H7 (cell line): ENCODE data around the gene TFIP11. TPM values are rescaled to one million over a fixed set of nuclear protein-coding genes. Genes with fewer than 3 reads are reported as not detected.

ENCODE experiments used
- DNase-seq: peaks from one replicate; pipeline ENCODE4 v3.0.0; 2012
- H3K27me3 ChIP-seq: 2 replicates; pipeline ENCODE4 v1.6.0; 2011; ENCODE audit warnings: mild to moderate bottlenecking, low read length; ENCODE audit not compliant: control insufficient read depth, insufficient read depth
- H3K36me3 ChIP-seq: replicated peaks from 2 replicates; pipeline ENCODE4 v1.5.1; 2011; ENCODE audit warnings: low read length; ENCODE audit not compliant: control insufficient read depth, insufficient read depth
- H3K4me3 ChIP-seq: 2 replicates; pipeline ENCODE4 v1.5.1; 2011; ENCODE audit warnings: low read depth, mild to moderate bottlenecking, control low read depth, low read length, moderate library complexity; ENCODE audit not compliant: insufficient read depth
- total RNA-seq: library from RNA; depleted of rRNA; stranded (reverse); fragments of >200 nt; shearing (Covaris generic); gene quantifications from 2 replicates; pipeline ENCODE4 v1.2.3, GENCODE V29; 2014

TFIP11 gene
- total RNA-seq, 1 experiment from 2014 or later: 22.2 TPM

- DNase-seq: no peak
- H3K4me3 ChIP-seq: no peak overlapping the region
- peaks cover 8% of the 10 kb centered on the region; the same call in 1 of the 2 replicates for H3K36me3 ChIP-seq
- no peaks in the 10 kb centered on the region for H3K27me3 ChIP-seq
These were observed 30.1 kb downstream of the TFIP11 start for GRCh38 chr22:26482161-26482560.

- H3K36me3 ChIP-seq: peaks cover 11% of the 10 kb centered on the region
- no peak overlapping the region for H3K4me3 ChIP-seq
- no peak for DNase-seq
- H3K27me3 ChIP-seq: no peaks in the 10 kb centered on the region
These were observed 30.6 kb downstream of the TFIP11 start for GRCh38 chr22:26481694-26482093.

GRCh38 chr22:26481112-26481693 is 31.1 kb downstream of the TFIP11 start:
- peaks cover 14% of the 10 kb centered on the region for H3K36me3 ChIP-seq

GRCh38 chr22:26480611-26480932 is 31.7 kb downstream of the TFIP11 start:
- no peak for DNase-seq
- Histone ChIP-seq H3K36me3 (peaks cover 17% of the 10 kb centered on the region), H3K4me3 (no peak overlapping the region), H3K27me3 (no peaks in the 10 kb centered on the region)

More at GRCh38 chr22:26481112-26481693, 31.1 kb downstream of the TFIP11 start:
- DNase-seq: no peak
- no peaks in the 10 kb centered on the region for H3K27me3 ChIP-seq
- H3K4me3 ChIP-seq: no peak overlapping the region

- Histone ChIP-seq H3K36me3 (peaks cover 17% of the 10 kb centered on the region), H3K27me3 (no peaks in the 10 kb centered on the region), H3K4me3 (no peak overlapping the region; the same call in 1 of the 2 replicates)
- no peak for DNase-seq
These were observed 32.3 kb downstream of the TFIP11 start for GRCh38 chr22:26479792-26480610.

GRCh38 chr22:26479043-26479791 is 33.1 kb downstream of the TFIP11 start:
- Histone ChIP-seq H3K4me3 (no peak overlapping the region; the same call in 1 of the 2 replicates), H3K36me3 (peaks cover 17% of the 10 kb centered on the region)
- DNase-seq: no peak

GRCh38 chr22:26477341-26477731 is 34.9 kb downstream of the TFIP11 start:
- Histone ChIP-seq H3K27me3 (no peaks in the 10 kb centered on the region), H3K36me3 (peaks cover 22% of the 10 kb centered on the region), H3K4me3 (no peak overlapping the region)
- no peak for DNase-seq

More at GRCh38 chr22:26479043-26479791, 33.1 kb downstream of the TFIP11 start:
- no peaks in the 10 kb centered on the region for H3K27me3 ChIP-seq

- no peaks in the 10 kb centered on the region for H3K27me3 ChIP-seq
- H3K36me3 ChIP-seq: peaks cover 23% of the 10 kb centered on the region
- no peak for DNase-seq
- no peak overlapping the region for H3K4me3 ChIP-seq
These were observed 35.5 kb downstream of the TFIP11 start for GRCh38 chr22:26476705-26477340.

GRCh38 chr22:26474682-26475081 is 37.6 kb downstream of the TFIP11 start:
- DNase-seq: no peak
- H3K27me3 ChIP-seq: no peaks in the 10 kb centered on the region
- H3K4me3 ChIP-seq: no peak overlapping the region
- H3K36me3 ChIP-seq: peaks cover 36% of the 10 kb centered on the region

- H3K4me3 ChIP-seq: no peak overlapping the region
- peaks cover 39% of the 10 kb centered on the region for H3K36me3 ChIP-seq
- no peaks in the 10 kb centered on the region for H3K27me3 ChIP-seq
- no peak for DNase-seq
These were observed 40.8 kb downstream of the TFIP11 start for GRCh38 chr22:26471522-26471921.

GRCh38 chr22:26470807-26471206 is 41.5 kb downstream of the TFIP11 start:
- H3K27me3 ChIP-seq: no peaks in the 10 kb centered on the region
- H3K4me3 ChIP-seq: no peak overlapping the region
- H3K36me3 ChIP-seq: peaks cover 42% of the 10 kb centered on the region
- DNase-seq: no peak

- Histone ChIP-seq H3K27me3 (no peaks in the 10 kb centered on the region), H3K36me3 (peaks cover 60% of the 10 kb centered on the region)
These were observed 46.1 kb downstream of the TFIP11 start for GRCh38 chr22:26466196-26466595.

GRCh38 chr22:26464312-26464711 is 48.0 kb downstream of the TFIP11 start:
- Histone ChIP-seq H3K27me3 (no peaks in the 10 kb centered on the region), H3K4me3 (no peak overlapping the region), H3K36me3 (peaks cover 47% of the 10 kb centered on the region)
- DNase-seq: no peak

More at GRCh38 chr22:26466196-26466595, 46.1 kb downstream of the TFIP11 start:
- DNase-seq: no peak
- no peak overlapping the region for H3K4me3 ChIP-seq

- Histone ChIP-seq H3K36me3 (peaks cover 42% of the 10 kb centered on the region), H3K27me3 (no peaks in the 10 kb centered on the region), H3K4me3 (no peak overlapping the region)
- no peak for DNase-seq
These were observed 48.6 kb downstream of the TFIP11 start for GRCh38 chr22:26463688-26464087.
